ENCODE results near the gene KCNJ5. TPM values are rescaled to one million over a fixed set of nuclear protein-coding genes. Genes with fewer than 3 reads are reported as not detected.

Gene KCNJ5
- total RNA-seq, 1 experiment from 2014 or later = 0.11 TPM

- peaks cover 34 to 41% of the 10 kb centered on the region in 2 experiments for H3K4me1 Mint-ChIP-seq
- Histone ChIP-seq H4K20me1 (ENCODE audit: control insufficient read depth, insufficient read depth, insufficient read length) (peaks cover 4% of the 10 kb centered on the region), H4K5ac (ENCODE audit: insufficient read length, low read depth, low read length) (no peak overlapping the region), H3K27me3 (ENCODE audit: insufficient read depth, low read length) (peaks cover 55% of the 10 kb centered on the region), H3K9ac (ENCODE audit: extremely low read depth, insufficient read length, low read length) (no peak overlapping the region), H2BK120ac (ENCODE audit: low read depth, low read length, poor library complexity, severe bottlenecking) (no peak overlapping the region), H3K18ac (ENCODE audit: insufficient read length, low read depth, low read length) (no peak overlapping the region), H2BK5ac (ENCODE audit: insufficient read length, low read length) (no peak overlapping the region), H2BK12ac (ENCODE audit: insufficient read length, low read depth, low read length) (no peak overlapping the region), H3K14ac (ENCODE audit: insufficient read depth, low read length) (no peak overlapping the region), H3K56ac (ENCODE audit: insufficient read length, low read depth, low read length) (no peak overlapping the region), H2BK20ac (ENCODE audit: low read depth, low read length, poor library complexity, severe bottlenecking) (no peak overlapping the region), H3K23me2 (ENCODE audit: insufficient read length, low read depth, low read length, poor library complexity, severe bottlenecking) (peaks cover 12% of the 10 kb centered on the region), H2AK5ac (ENCODE audit: insufficient read length, low read length) (no peak overlapping the region), H2BK15ac (ENCODE audit: low read depth, low read length) (no peak overlapping the region), H3K23ac (ENCODE audit: insufficient read length, low read depth, low read length) (no peak overlapping the region), H4K91ac (ENCODE audit: insufficient read length, low read depth, low read length) (no peak overlapping the region), H3T11ph (ENCODE audit: low read length) (no peak overlapping the region), H3K27ac (ENCODE audit: insufficient read length, low read depth, low read length) (no peak overlapping the region), H3K4me1 (ENCODE audit: insufficient read depth, low read length) (peaks cover 2% of the 10 kb centered on the region; the same call in 1 of the 2 replicates), H3K79me2 (ENCODE audit: insufficient read depth, low read length) (no peaks in the 10 kb centered on the region), H3K4ac (ENCODE audit: low read depth, low read length) (no peak overlapping the region), H3K79me1 (ENCODE audit: insufficient read depth, low read depth, low read length, poor library complexity, severe bottlenecking) (no peaks in the 10 kb centered on the region), H2AFZ (ENCODE audit: low read length) (no peak overlapping the region), H4K8ac (replicated peaks; ENCODE audit: insufficient read length, low read depth, low read length) (no peak overlapping the region), H3K4me2 (ENCODE audit: insufficient read depth, insufficient read length, low read length) (peak overlapping the region; percentile 70), H3K9me3 (ENCODE audit: control insufficient read depth, low read depth, low read length) (no peaks in the 10 kb centered on the region)
- H3K27me3 Mint-ChIP-seq (ENCODE audit: low read depth) = peaks cover 97% of the 10 kb centered on the region
- H3K4me3 Mint-ChIP-seq = peak overlapping the region; percentile 71 to 83
- no peak overlapping the region for H3K27ac Mint-ChIP-seq
- no peaks in the 10 kb centered on the region for H3K36me3 Mint-ChIP-seq (ENCODE audit: insufficient read depth in 1 of 3, low read depth in 3 of 3)
- WGBS (ENCODE audit: extremely low coverage, insufficient read length, low lambda C conversion rate) = no CpG with 5 or more reads among the region's 45 CpGs
- DNase-seq = peak; percentile 78
- H3K9me3 Mint-ChIP-seq = peaks cover 0 to 3% of the 10 kb centered on the region in 2 experiments; a peak in 3 of 5 replicates
- peak; percentile 69 for TF ChIP-seq CTCF (conservative IDR thresholded peaks at IDR 0.05)
Measured at GRCh38 chr11:128905345-128906184, 14.4 kb downstream of the KCNJ5 start.

Measured in H9 (cell line).